Activated naive CD4-positive, alpha-beta T cell treated with anti-CD3 and anti-CD28 coated beads, Interleukin-2, amount 10 ng/mL, durations not matched to agents 7 days and 5 days (primary cell): ENCODE results near the gene USH2A.

Source experiments
- CTCF ChIA-PET: fragments of 350-600 bp; sonication (Branson Sonifier 250); formaldehyde crosslinking; loops from one replicate; lab custom pipeline; 2021; ENCODE audit warnings: antibody characterized with exemption; lab: Charles Lee
- DNase-seq: peaks from one replicate; pipeline ENCODE4 v3.0.0-alpha.2; 2020
- H3K27ac Mint-ChIP-seq: one replicate; pipeline ENCODE4 v1.8.0; 2021; ENCODE audit warnings: mild to moderate bottlenecking, moderate library complexity, mixed read lengths
- H3K27me3 Mint-ChIP-seq: one replicate; pipeline ENCODE4 v1.8.0; 2021; ENCODE audit warnings: mild to moderate bottlenecking, mixed read lengths
- H3K36me3 Mint-ChIP-seq: one replicate; pipeline ENCODE4 v1.8.0; 2021; ENCODE audit warnings: mixed read lengths
- H3K4me1 Mint-ChIP-seq: one replicate; pipeline ENCODE4 v1.8.0; 2021; ENCODE audit warnings: mixed read lengths
- H3K4me3 Mint-ChIP-seq: one replicate; pipeline ENCODE4 v1.8.0; 2021; ENCODE audit warnings: mild to moderate bottlenecking, moderate library complexity, mixed read lengths
- H3K9me3 Mint-ChIP-seq: one replicate; pipeline ENCODE4 v1.8.0; 2021; ENCODE audit warnings: mixed read lengths

The USH2A gene

DNA sequence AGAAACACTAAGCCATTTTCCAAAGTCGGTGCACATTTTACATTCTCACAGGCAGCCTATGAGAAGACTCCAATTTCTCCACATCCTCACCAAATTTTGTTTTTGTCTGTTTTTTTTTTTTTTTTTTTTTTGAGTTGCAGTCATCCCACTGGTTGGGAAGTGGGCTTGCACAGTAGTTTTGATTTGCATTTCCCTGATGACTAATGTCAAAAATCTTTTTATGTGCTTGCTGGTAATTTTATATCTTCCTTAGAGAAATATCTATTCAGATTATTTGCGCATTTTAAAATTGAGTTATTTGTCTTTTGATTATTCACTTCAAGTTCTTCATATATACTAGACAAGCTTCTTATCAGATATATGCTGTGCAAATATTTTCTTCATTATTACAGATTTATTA lies 141.5 kb downstream of the USH2A start:
- CTCF ChIA-PET, result no interaction called here
- Mint-ChIP-seq H3K9me3 (peaks cover 19% of the 10 kb centered on the region), H3K27me3 (no peaks in the 10 kb centered on the region), H3K36me3 (no peaks in the 10 kb centered on the region), H3K4me3 (no peak overlapping the region), H3K27ac (no peak overlapping the region), H3K4me1 (no peaks in the 10 kb centered on the region)
- DNase-seq, result no peak

- DNase-seq, result no peak
- H3K36me3 Mint-ChIP-seq, result no peaks in the 10 kb centered on the region
- no peak overlapping the region for H3K4me3 Mint-ChIP-seq
- CTCF ChIA-PET, result no interaction called here
- peaks cover 2% of the 10 kb centered on the region for H3K9me3 Mint-ChIP-seq
- H3K4me1 Mint-ChIP-seq, result no peaks in the 10 kb centered on the region
- no peaks in the 10 kb centered on the region for H3K27me3 Mint-ChIP-seq
- no peak overlapping the region for H3K27ac Mint-ChIP-seq
These were observed 153.0 kb downstream of the USH2A start for GRCh38 chr1:216270086-216270773.

GRCh38 chr1:216261631-216262030 lies 161.6 kb downstream of the USH2A start:
- no peak overlapping the region for H3K27ac Mint-ChIP-seq
- no peaks in the 10 kb centered on the region for H3K4me1 Mint-ChIP-seq
- no peaks in the 10 kb centered on the region for H3K27me3 Mint-ChIP-seq
- H3K4me3 Mint-ChIP-seq, result no peak overlapping the region
- DNase-seq, result no peak
- no peaks in the 10 kb centered on the region for H3K36me3 Mint-ChIP-seq
- H3K9me3 Mint-ChIP-seq, result peaks cover 7% of the 10 kb centered on the region
- CTCF ChIA-PET, result no interaction called here

DNA sequence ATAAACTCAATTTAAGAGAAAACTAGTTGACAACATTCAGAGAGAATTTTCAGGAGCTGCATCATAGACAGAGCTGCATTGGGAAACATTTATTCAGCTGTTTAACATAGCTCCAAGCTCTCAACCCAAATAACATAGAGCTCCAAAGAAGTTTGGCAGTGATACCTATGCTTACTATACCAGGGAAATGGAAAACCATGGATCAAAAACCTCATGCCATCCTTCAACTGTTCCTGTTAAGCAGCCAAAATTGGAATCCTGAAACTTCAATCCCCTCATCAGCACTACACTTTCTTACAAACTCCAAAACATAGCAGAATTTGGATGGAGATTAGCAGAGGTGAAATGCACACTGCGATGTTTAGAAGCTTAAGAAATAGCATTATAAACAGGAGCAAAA lies 164.4 kb downstream of the USH2A start:
- peaks cover 10% of the 10 kb centered on the region for H3K9me3 Mint-ChIP-seq
- H3K4me3 Mint-ChIP-seq, result no peak overlapping the region
- DNase-seq, result no peak
- no peaks in the 10 kb centered on the region for H3K36me3 Mint-ChIP-seq
- H3K27me3 Mint-ChIP-seq, result no peaks in the 10 kb centered on the region
- H3K27ac Mint-ChIP-seq, result no peak overlapping the region
- CTCF ChIA-PET, result no interaction called here
- H3K4me1 Mint-ChIP-seq, result no peaks in the 10 kb centered on the region

GRCh38 chr1:216258386-216258785 lies 164.9 kb downstream of the USH2A start:
- Mint-ChIP-seq H3K4me1 (no peaks in the 10 kb centered on the region), H3K27ac (no peak overlapping the region), H3K4me3 (no peak overlapping the region), H3K9me3 (peaks cover 14% of the 10 kb centered on the region), H3K27me3 (no peaks in the 10 kb centered on the region), H3K36me3 (no peaks in the 10 kb centered on the region)
- CTCF ChIA-PET, result no interaction called here
- no peak for DNase-seq

- CTCF ChIA-PET, result no interaction called here
- no peaks in the 10 kb centered on the region for H3K4me1 Mint-ChIP-seq
- no peak overlapping the region for H3K4me3 Mint-ChIP-seq
- DNase-seq, result no peak
- H3K27me3 Mint-ChIP-seq, result no peaks in the 10 kb centered on the region
- no peak overlapping the region for H3K27ac Mint-ChIP-seq
- peaks cover 15% of the 10 kb centered on the region for H3K9me3 Mint-ChIP-seq
- H3K36me3 Mint-ChIP-seq, result no peaks in the 10 kb centered on the region
These were observed 172.4 kb downstream of the USH2A start for GRCh38 chr1:216250861-216251260.

DNA sequence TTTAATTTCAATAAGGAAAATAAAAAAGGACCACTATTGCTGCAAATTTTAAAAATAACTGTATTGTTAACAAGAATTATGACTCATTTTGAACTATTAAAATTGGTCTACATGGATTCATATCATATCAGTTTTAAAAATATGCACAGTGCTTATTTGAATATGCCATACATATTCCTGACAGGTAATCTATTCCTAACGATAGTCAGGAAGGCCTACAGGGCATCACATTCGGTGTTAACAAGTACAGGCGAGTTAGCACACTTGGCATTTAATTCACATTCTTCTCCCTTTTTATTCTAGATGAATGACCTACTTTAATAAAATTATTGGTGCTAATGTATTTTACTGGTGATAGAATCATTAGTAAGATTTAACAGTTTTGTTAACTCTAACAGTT lies 174.6 kb downstream of the USH2A start:
- DNase-seq, result no peak
- H3K36me3 Mint-ChIP-seq, result no peaks in the 10 kb centered on the region
- no peak overlapping the region for H3K27ac Mint-ChIP-seq
- H3K4me3 Mint-ChIP-seq, result no peak overlapping the region
- CTCF ChIA-PET, result interaction anchor here (1.1 kb wide), 1 partner anchor 27 kb away, joined by 4 read pairs; no protein-coding TSS in a partner anchor
- no peaks in the 10 kb centered on the region for H3K27me3 Mint-ChIP-seq
- peaks cover 8% of the 10 kb centered on the region for H3K9me3 Mint-ChIP-seq
- H3K4me1 Mint-ChIP-seq, result no peaks in the 10 kb centered on the region

GRCh38 chr1:216247937-216248336 lies 175.3 kb downstream of the USH2A start:
- DNase-seq, result no peak

GRCh38 chr1:216246577-216247203 lies 176.6 kb downstream of the USH2A start:
- CTCF ChIA-PET, result no interaction called here
- no peak for DNase-seq
- no peak overlapping the region for H3K4me3 Mint-ChIP-seq
- no peak overlapping the region for H3K27ac Mint-ChIP-seq
- H3K9me3 Mint-ChIP-seq, result peaks cover 2% of the 10 kb centered on the region
- no peaks in the 10 kb centered on the region for H3K36me3 Mint-ChIP-seq
- H3K4me1 Mint-ChIP-seq, result no peaks in the 10 kb centered on the region
- H3K27me3 Mint-ChIP-seq, result no peaks in the 10 kb centered on the region

More at GRCh38 chr1:216247937-216248336, 175.3 kb downstream of the USH2A start:
- Mint-ChIP-seq H3K27ac (no peak overlapping the region), H3K4me1 (no peaks in the 10 kb centered on the region), H3K9me3 (peaks cover 5% of the 10 kb centered on the region), H3K4me3 (no peak overlapping the region), H3K36me3 (no peaks in the 10 kb centered on the region), H3K27me3 (no peaks in the 10 kb centered on the region)
- CTCF ChIA-PET, result interaction anchor here (1.1 kb wide), 1 partner anchor 26 kb away, joined by 4 read pairs; no protein-coding TSS in a partner anchor

DNA sequence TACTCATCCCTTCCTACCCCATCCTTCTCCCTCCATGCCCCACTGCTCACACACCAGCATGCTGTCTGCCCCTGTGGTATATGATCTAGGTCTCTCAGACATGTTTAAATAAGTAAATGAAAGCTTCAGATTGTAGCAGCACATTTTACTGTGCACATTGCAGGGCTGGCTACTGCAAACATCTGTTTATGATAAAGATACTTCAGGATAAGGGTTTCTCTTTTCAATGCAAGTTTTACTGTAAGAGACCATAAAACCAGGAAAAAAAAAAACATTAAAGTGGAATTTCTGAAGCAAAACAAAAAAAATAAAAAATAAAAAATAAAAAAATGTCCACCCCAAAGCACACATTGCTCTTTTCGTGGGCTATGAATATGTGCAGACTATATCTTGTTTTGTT lies 184.4 kb downstream of the USH2A start:
- CTCF ChIA-PET, result interaction anchor here (1.6 kb wide), 1 partner anchor 17 kb away, joined by 6 read pairs; no protein-coding TSS in a partner anchor
- Mint-ChIP-seq H3K9me3 (peaks cover 3% of the 10 kb centered on the region), H3K4me3 (no peak overlapping the region), H3K27me3 (no peaks in the 10 kb centered on the region), H3K27ac (no peak overlapping the region), H3K4me1 (no peaks in the 10 kb centered on the region), H3K36me3 (no peaks in the 10 kb centered on the region)
- no peak for DNase-seq

GRCh38 chr1:216237927-216238542 lies 185.2 kb downstream of the USH2A start:
- H3K4me1 Mint-ChIP-seq, result no peaks in the 10 kb centered on the region

GRCh38 chr1:216224233-216224632 lies 199.0 kb downstream of the USH2A start:
- Mint-ChIP-seq H3K9me3 (peaks cover 11% of the 10 kb centered on the region), H3K27ac (no peak overlapping the region), H3K4me1 (peaks cover 2% of the 10 kb centered on the region), H3K4me3 (no peak overlapping the region), H3K27me3 (no peaks in the 10 kb centered on the region), H3K36me3 (no peaks in the 10 kb centered on the region)
- CTCF ChIA-PET, result no interaction called here
- no peak for DNase-seq

More at GRCh38 chr1:216237927-216238542, 185.2 kb downstream of the USH2A start:
- no peak overlapping the region for H3K27ac Mint-ChIP-seq
- peaks cover 3% of the 10 kb centered on the region for H3K9me3 Mint-ChIP-seq
- CTCF ChIA-PET, result interaction anchor here (1.6 kb wide), 1 partner anchor 16 kb away, joined by 6 read pairs; no protein-coding TSS in a partner anchor
- no peaks in the 10 kb centered on the region for H3K27me3 Mint-ChIP-seq
- no peaks in the 10 kb centered on the region for H3K36me3 Mint-ChIP-seq
- H3K4me3 Mint-ChIP-seq, result no peak overlapping the region
- DNase-seq, result no peak

- no peak for DNase-seq
- peaks cover 11% of the 10 kb centered on the region for H3K9me3 Mint-ChIP-seq
- H3K27ac Mint-ChIP-seq, result no peak overlapping the region
- CTCF ChIA-PET, result no interaction called here
- H3K27me3 Mint-ChIP-seq, result no peaks in the 10 kb centered on the region
- no peaks in the 10 kb centered on the region for H3K36me3 Mint-ChIP-seq
- H3K4me3 Mint-ChIP-seq, result no peak overlapping the region
- H3K4me1 Mint-ChIP-seq, result peaks cover 2% of the 10 kb centered on the region
These were observed 199.8 kb downstream of the USH2A start for GRCh38 chr1:216223486-216223885.

DNA sequence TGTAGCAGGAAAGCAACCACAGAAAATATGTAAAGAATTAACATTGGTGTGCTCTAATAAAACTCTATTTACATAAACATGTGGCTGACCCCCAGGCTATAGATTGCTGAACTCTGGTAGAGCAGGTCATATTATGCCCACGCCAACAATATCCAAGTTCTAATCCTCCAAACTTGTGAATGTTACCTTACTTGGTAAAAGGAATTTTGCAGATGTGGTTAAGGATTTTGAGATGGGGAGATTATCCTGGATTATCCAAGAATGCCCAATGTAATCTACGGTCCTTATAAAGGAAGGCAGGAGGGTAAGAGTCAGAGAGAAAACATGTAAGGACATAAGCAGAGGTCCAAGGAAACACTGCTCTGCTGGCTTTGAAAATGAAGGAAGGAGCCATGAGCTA lies 201.0 kb downstream of the USH2A start:
- no peaks in the 10 kb centered on the region for H3K36me3 Mint-ChIP-seq
- H3K27me3 Mint-ChIP-seq, result no peaks in the 10 kb centered on the region
- peaks cover 4% of the 10 kb centered on the region for H3K9me3 Mint-ChIP-seq
- CTCF ChIA-PET, result interaction anchor here (1.3 to 2.1 kb wide), 2 partner anchors 16 to 26 kb away, joined by 4 to 6 read pairs; no protein-coding TSS in a partner anchor
- no peak overlapping the region for H3K4me3 Mint-ChIP-seq
- H3K4me1 Mint-ChIP-seq, result peaks cover 2% of the 10 kb centered on the region
- no peak for DNase-seq
- no peak overlapping the region for H3K27ac Mint-ChIP-seq
